ENCODE data around the gene DCX.

DCX gene

GRCh38 chrX:111338095-111338698, 73.8 kb downstream of the DCX start:
- no peaks in the 10 kb centered on the region for H3K79me2 ChIP-seq (ENCODE audit: insufficient read depth, low read length)
- H3K27ac ChIP-seq (ENCODE audit: low read depth, low read length): no peak overlapping the region
- H2AFZ ChIP-seq (ENCODE audit: low read depth, low read length, severe bottlenecking): no peak overlapping the region
- H3K27me3 ChIP-seq (ENCODE audit: low read length): no peaks in the 10 kb centered on the region
- no peaks in the 10 kb centered on the region for H4K20me1 ChIP-seq (ENCODE audit: low read depth, low read length)
- H3F3A ChIP-seq (ENCODE audit: insufficient read depth): no peaks in the 10 kb centered on the region
- H3K36me3 ChIP-seq (ENCODE audit: low read length): no peaks in the 10 kb centered on the region
- H3K9ac ChIP-seq (ENCODE audit: low read length): no peak overlapping the region
- no peak overlapping the region for H3K4me2 ChIP-seq (ENCODE audit: low read depth, low read length, poor library complexity, severe bottlenecking)
- no peaks in the 10 kb centered on the region for H3K9me3 ChIP-seq (ENCODE audit: insufficient read depth, low read length)
- H3K9me2 ChIP-seq (replicated peaks; ENCODE audit: insufficient read depth, low read length): no peaks in the 10 kb centered on the region
- H3K4me3 ChIP-seq (ENCODE audit: insufficient read depth, low read length, poor library complexity, severe bottlenecking): no peak overlapping the region
- TF ChIP-seq CTCF (IDR thresholded peaks at IDR 0.05; ENCODE audit: insufficient read depth, low read length, poor library complexity, severe bottlenecking) (no peak), EZH2phosphoT487 (conservative IDR thresholded peaks at IDR 0.05; ENCODE audit: low read length) (no peak)

- H3F3A ChIP-seq (ENCODE audit: insufficient read depth): no peaks in the 10 kb centered on the region
- no peak overlapping the region for H3K9ac ChIP-seq (ENCODE audit: low read length)
- no peak overlapping the region for H3K4me2 ChIP-seq (ENCODE audit: low read depth, low read length, poor library complexity, severe bottlenecking)
- H3K4me3 ChIP-seq (ENCODE audit: insufficient read depth, low read length, poor library complexity, severe bottlenecking): no peak overlapping the region
- H3K79me2 ChIP-seq (ENCODE audit: insufficient read depth, low read length): no peaks in the 10 kb centered on the region
- TF ChIP-seq CTCF (IDR thresholded peaks at IDR 0.05; ENCODE audit: insufficient read depth, low read length, poor library complexity, severe bottlenecking) (no peak), EZH2phosphoT487 (conservative IDR thresholded peaks at IDR 0.05; ENCODE audit: low read length) (no peak)
- no peak overlapping the region for H3K27ac ChIP-seq (ENCODE audit: low read depth, low read length)
- H4K20me1 ChIP-seq (ENCODE audit: low read depth, low read length): no peaks in the 10 kb centered on the region
- no peaks in the 10 kb centered on the region for H3K27me3 ChIP-seq (ENCODE audit: low read length)
- H3K36me3 ChIP-seq (ENCODE audit: low read length): no peaks in the 10 kb centered on the region
- H3K9me2 ChIP-seq (replicated peaks; ENCODE audit: insufficient read depth, low read length): no peaks in the 10 kb centered on the region
- no peaks in the 10 kb centered on the region for H3K9me3 ChIP-seq (ENCODE audit: insufficient read depth, low read length)
- no peak overlapping the region for H2AFZ ChIP-seq (ENCODE audit: low read depth, low read length, severe bottlenecking)
These were observed 74.8 kb downstream of the DCX start for GRCh38 chrX:111337067-111337637.

- Histone ChIP-seq H3K9ac (ENCODE audit: low read length) (no peak overlapping the region), H3K27ac (ENCODE audit: low read depth, low read length) (no peak overlapping the region), H3K79me2 (ENCODE audit: insufficient read depth, low read length) (no peaks in the 10 kb centered on the region), H3K9me2 (replicated peaks; ENCODE audit: insufficient read depth, low read length) (no peaks in the 10 kb centered on the region), H3K4me3 (ENCODE audit: insufficient read depth, low read length, poor library complexity, severe bottlenecking) (no peak overlapping the region), H3F3A (ENCODE audit: insufficient read depth) (no peaks in the 10 kb centered on the region), H3K9me3 (ENCODE audit: insufficient read depth, low read length) (no peaks in the 10 kb centered on the region), H4K20me1 (ENCODE audit: low read depth, low read length) (no peaks in the 10 kb centered on the region), H3K27me3 (ENCODE audit: low read length) (no peaks in the 10 kb centered on the region), H3K4me2 (ENCODE audit: low read depth, low read length, poor library complexity, severe bottlenecking) (no peak overlapping the region), H2AFZ (ENCODE audit: low read depth, low read length, severe bottlenecking) (no peak overlapping the region), H3K36me3 (ENCODE audit: low read length) (no peaks in the 10 kb centered on the region)
- TF ChIP-seq EZH2phosphoT487 (conservative IDR thresholded peaks at IDR 0.05; ENCODE audit: low read length) (no peak), CTCF (IDR thresholded peaks at IDR 0.05; ENCODE audit: insufficient read depth, low read length, poor library complexity, severe bottlenecking) (no peak)
These were observed 75.9 kb downstream of the DCX start for GRCh38 chrX:111336141-111336540.
